Measurements from ENCODE around the gene RAPGEF2. TPM values are rescaled to one million over a fixed set of nuclear protein-coding genes. Genes with fewer than 3 reads are reported as not detected.

The RAPGEF2 gene
- total RNA-seq, 2 donors from 2014 or later, result 38.2 to 46.7 TPM

DNA sequence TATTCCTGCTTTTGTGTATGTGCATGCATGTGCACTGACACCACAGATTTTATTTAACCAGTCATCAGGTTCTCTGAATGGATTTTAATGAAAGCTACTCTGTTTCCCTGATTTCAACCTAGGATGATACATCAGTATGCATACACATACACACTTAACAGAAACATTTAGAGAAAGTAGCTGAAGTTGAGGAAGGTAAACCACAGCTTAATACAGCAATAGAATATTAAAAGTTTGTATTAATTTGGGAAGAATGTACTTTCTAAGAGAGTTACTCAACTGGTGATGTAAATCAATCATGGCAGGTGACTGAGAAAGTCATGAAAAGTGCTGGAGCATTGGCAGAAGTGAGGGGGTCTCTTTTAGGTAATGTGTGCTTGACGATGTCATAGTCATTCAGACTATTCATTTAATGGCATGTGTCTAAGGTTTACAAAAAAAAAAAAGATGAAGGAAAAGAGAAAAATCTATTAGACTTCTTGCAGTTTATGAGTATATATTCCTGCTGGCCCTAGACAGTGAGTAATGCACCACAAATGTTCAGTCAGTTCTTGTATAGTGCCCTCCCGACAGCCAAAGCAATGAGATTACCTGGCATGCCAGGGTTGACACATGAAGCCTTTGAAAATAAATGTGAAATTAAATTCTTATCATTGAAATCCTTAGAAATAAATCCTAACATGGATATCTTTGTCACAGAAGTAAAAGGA is 187.6 kb downstream of the RAPGEF2 start:
- Histone ChIP-seq H3K4me3 (no peak overlapping the region), H3K36me3 (replicated peaks in 1 of 2; ENCODE audit: insufficient read depth in 1 of 2, low read depth in 2 of 2) (no peaks in the 10 kb centered on the region), H3K27me3 (no peaks in the 10 kb centered on the region), H3K27ac (no peak overlapping the region), H3K9me3 (no peaks in the 10 kb centered on the region), H3K4me1 (no peaks in the 10 kb centered on the region)
- 91 to 92% methylated on average over 2 of the region's 2 CpGs for WGBS, 2 donors
- ATAC-seq (no peak), DNase-seq (no peak)
- intact Hi-C loops (cut with DNase I), result no loop called here
- no peak for TF ChIP-seq POLR2A (IDR thresholded peaks at IDR 0.05)
- TF ChIP-seq, protein P1, sequence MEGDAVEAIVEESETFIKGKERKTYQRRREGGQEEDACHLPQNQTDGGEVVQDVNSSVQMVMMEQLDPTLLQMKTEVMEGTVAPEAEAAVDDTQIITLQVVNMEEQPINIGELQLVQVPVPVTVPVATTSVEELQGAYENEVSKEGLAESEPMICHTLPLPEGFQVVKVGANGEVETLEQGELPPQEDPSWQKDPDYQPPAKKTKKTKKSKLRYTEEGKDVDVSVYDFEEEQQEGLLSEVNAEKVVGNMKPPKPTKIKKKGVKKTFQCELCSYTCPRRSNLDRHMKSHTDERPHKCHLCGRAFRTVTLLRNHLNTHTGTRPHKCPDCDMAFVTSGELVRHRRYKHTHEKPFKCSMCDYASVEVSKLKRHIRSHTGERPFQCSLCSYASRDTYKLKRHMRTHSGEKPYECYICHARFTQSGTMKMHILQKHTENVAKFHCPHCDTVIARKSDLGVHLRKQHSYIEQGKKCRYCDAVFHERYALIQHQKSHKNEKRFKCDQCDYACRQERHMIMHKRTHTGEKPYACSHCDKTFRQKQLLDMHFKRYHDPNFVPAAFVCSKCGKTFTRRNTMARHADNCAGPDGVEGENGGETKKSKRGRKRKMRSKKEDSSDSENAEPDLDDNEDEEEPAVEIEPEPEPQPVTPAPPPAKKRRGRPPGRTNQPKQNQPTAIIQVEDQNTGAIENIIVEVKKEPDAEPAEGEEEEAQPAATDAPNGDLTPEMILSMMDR (IDR thresholded peaks at IDR 0.05), result no peak

DNA sequence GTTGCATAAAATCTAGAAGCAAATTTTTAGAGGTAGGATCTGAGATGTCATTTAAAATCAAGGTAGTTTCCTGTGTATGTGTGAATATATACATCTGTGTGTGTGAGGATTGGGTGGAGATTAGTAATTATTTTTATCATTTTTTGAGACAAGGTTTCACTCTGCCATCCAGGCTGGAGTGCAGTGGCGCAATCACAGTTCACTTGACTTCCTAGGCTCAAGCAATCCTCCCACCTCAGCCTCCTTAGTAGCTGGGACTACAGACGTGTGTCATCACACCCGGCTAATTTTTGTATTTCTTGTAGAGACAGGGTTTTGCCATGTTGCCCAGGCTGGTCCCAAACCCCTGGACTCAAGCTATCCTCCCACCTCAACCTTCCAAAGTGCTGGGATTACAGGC is 188.3 kb downstream of the RAPGEF2 start:
- Histone ChIP-seq H3K27me3 (no peaks in the 10 kb centered on the region), H3K4me1 (no peaks in the 10 kb centered on the region), H3K9me3 (no peaks in the 10 kb centered on the region), H3K4me3 (no peak overlapping the region), H3K27ac (no peak overlapping the region), H3K36me3 (replicated peaks in 1 of 2; ENCODE audit: insufficient read depth in 1 of 2, low read depth in 2 of 2) (no peaks in the 10 kb centered on the region)
- no peak for DNase-seq
- intact Hi-C loops (cut with DNase I), result no loop called here
- WGBS, 2 donors, result 89 to 94% methylated on average over 3 of the region's 3 CpGs
- no peak for TF ChIP-seq POLR2A (IDR thresholded peaks at IDR 0.05)
- TF ChIP-seq, protein P1 (IDR thresholded peaks at IDR 0.05), result no peak
- no peak for ATAC-seq

- no peak for TF ChIP-seq POLR2A (IDR thresholded peaks at IDR 0.05)
- TF ChIP-seq, protein P1 (IDR thresholded peaks at IDR 0.05), result no peak
- 97% methylated on average over 4 of the region's 4 CpGs for WGBS, 2 donors
- intact Hi-C loops (cut with DNase I), result no loop called here
- Histone ChIP-seq H3K36me3 (replicated peaks in 1 of 2; ENCODE audit: insufficient read depth in 1 of 2, low read depth in 2 of 2) (no peaks in the 10 kb centered on the region), H3K4me1 (peaks cover 4% of the 10 kb centered on the region), H3K9me3 (no peaks in the 10 kb centered on the region), H3K27me3 (no peaks in the 10 kb centered on the region), H3K27ac (no peak overlapping the region), H3K4me3 (no peak overlapping the region)
- ATAC-seq, result no peak
- DNase-seq, result no peak
Observed at GRCh38 chr4:159292137-159292896, 189.4 kb downstream of the RAPGEF2 start.

- 92 to 95% methylated on average over 9 of the region's 9 CpGs for WGBS, 2 donors
- intact Hi-C loops (cut with DNase I), result no loop called here
- Histone ChIP-seq H3K27ac (no peak overlapping the region), H3K4me1 (peaks cover 9% of the 10 kb centered on the region), H3K9me3 (no peaks in the 10 kb centered on the region), H3K27me3 (no peaks in the 10 kb centered on the region), H3K36me3 (replicated peaks in 1 of 2; ENCODE audit: insufficient read depth in 1 of 2, low read depth in 2 of 2) (no peaks in the 10 kb centered on the region), H3K4me3 (no peak overlapping the region)
- no peak for ATAC-seq
- DNase-seq, result no peak
- TF ChIP-seq, protein P1 (IDR thresholded peaks at IDR 0.05), result no peak
- TF ChIP-seq POLR2A (IDR thresholded peaks at IDR 0.05), result no peak
Observed at GRCh38 chr4:159293811-159294515, 191.1 kb downstream of the RAPGEF2 start.
